ENCODE measurements around the gene IGF2R.

DNA sequence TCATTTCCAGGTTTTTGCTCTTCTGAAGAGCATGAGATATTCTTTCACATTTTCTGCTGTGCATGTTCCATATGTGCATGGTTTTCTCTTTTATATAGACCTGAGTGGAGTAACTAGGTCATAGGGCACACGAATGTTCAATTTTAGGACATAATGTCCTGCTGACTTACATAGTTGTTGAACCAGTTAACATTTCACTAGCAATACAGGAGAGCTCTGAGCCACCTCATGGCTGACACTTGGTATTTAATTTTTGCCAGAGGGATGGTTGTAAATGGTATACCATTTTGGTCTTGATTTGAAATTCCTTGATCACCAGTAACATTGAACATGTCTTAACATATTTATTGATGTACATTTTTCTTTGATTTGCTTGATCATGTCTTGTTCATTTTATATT, 38.3 kb downstream of the IGF2R start:
- TF ChIP-seq POLR2AphosphoS5 (IDR thresholded peaks at IDR 0.05; ENCODE audit: low read depth, low read length) (no peak), RBM39 (IDR thresholded peaks at IDR 0.05; ENCODE audit: low read depth, low read length, poor library complexity, severe bottlenecking) (no peak)

Measured in HepG2 (cell line).